ENCODE measurements around the gene DNM3.

DNM3 gene

GRCh38 chr1:172178886-172179285 is 337.6 kb downstream of the DNM3 start:
- peak; percentile 67 for DNase-seq
- no peak for TF ChIP-seq EZH2phosphoT487 (IDR thresholded peaks at IDR 0.05; ENCODE audit: low read length)
- TF ChIP-seq, protein P1, sequence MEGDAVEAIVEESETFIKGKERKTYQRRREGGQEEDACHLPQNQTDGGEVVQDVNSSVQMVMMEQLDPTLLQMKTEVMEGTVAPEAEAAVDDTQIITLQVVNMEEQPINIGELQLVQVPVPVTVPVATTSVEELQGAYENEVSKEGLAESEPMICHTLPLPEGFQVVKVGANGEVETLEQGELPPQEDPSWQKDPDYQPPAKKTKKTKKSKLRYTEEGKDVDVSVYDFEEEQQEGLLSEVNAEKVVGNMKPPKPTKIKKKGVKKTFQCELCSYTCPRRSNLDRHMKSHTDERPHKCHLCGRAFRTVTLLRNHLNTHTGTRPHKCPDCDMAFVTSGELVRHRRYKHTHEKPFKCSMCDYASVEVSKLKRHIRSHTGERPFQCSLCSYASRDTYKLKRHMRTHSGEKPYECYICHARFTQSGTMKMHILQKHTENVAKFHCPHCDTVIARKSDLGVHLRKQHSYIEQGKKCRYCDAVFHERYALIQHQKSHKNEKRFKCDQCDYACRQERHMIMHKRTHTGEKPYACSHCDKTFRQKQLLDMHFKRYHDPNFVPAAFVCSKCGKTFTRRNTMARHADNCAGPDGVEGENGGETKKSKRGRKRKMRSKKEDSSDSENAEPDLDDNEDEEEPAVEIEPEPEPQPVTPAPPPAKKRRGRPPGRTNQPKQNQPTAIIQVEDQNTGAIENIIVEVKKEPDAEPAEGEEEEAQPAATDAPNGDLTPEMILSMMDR (IDR thresholded peaks at IDR 0.05; ENCODE audit: low read length): no peak
- TF ChIP-seq EZH2 (optimal IDR thresholded peaks at IDR 0.05; ENCODE audit: low read depth, low read length): no peak
- Histone ChIP-seq H4K20me1 (ENCODE audit: insufficient read depth, low read length) (no peaks in the 10 kb centered on the region), H3K9me3 (replicated peaks; ENCODE audit: insufficient read depth, low read length) (no peaks in the 10 kb centered on the region), H3F3A (ENCODE audit: insufficient read depth, low read length) (peaks cover 19% of the 10 kb centered on the region), H3K27ac (ENCODE audit: low read length) (no peak overlapping the region), H3K79me2 (ENCODE audit: low read length) (no peaks in the 10 kb centered on the region), H3K4me3 (ENCODE audit: low read length) (no peak overlapping the region), H2AFZ (ENCODE audit: low read length) (no peak overlapping the region), H3K4me1 (ENCODE audit: low read length) (peaks cover 51% of the 10 kb centered on the region), H3K27me3 (replicated peaks; ENCODE audit: insufficient read depth, low read length) (no peaks in the 10 kb centered on the region), H3K4me2 (ENCODE audit: low read depth, low read length) (peak overlapping the region; percentile 10; the same call in 1 of the 2 replicates), H3K36me3 (replicated peaks; ENCODE audit: insufficient read depth, low read length) (no peaks in the 10 kb centered on the region), H3K9me2 (replicated peaks; ENCODE audit: insufficient read depth, low read length) (no peaks in the 10 kb centered on the region), H3K9ac (ENCODE audit: low read length) (no peak overlapping the region)

DNA sequence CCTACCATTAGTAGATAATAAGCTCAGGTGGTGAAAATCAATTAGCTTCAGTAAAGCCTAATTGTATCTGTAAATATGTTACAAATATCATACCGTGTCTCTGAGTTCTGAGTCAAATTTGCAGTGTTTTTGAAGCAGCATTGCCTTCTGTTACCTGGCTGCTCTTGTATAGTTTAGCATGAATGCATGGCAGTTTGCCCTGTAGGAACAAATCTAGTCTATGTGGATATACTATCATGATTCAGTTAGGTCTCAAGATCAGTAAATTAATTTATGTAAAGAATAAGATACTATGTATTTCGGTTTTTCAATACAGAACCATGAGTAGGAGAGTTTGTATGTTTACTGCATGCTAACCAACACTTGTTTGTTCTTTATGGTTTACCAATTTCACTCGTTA is 338.6 kb downstream of the DNM3 start:
- H3K27me3 ChIP-seq (replicated peaks; ENCODE audit: insufficient read depth, low read length): no peaks in the 10 kb centered on the region
- H3K9me2 ChIP-seq (replicated peaks; ENCODE audit: insufficient read depth, low read length): no peaks in the 10 kb centered on the region
- no peaks in the 10 kb centered on the region for H3K36me3 ChIP-seq (replicated peaks; ENCODE audit: insufficient read depth, low read length)
- 0 out of 2 replicates have a peak overlapping the region, but pooled peaks have one; percentile 49 for H2AFZ ChIP-seq (ENCODE audit: low read length)
- no peak for DNase-seq
- H3F3A ChIP-seq (ENCODE audit: insufficient read depth, low read length): peaks cover 28% of the 10 kb centered on the region
- no peak overlapping the region for H3K4me3 ChIP-seq (ENCODE audit: low read length)
- no peaks in the 10 kb centered on the region for H3K9me3 ChIP-seq (replicated peaks; ENCODE audit: insufficient read depth, low read length)
- TF ChIP-seq, protein P1 (IDR thresholded peaks at IDR 0.05; ENCODE audit: low read length): no peak
- no peak for TF ChIP-seq EZH2 (optimal IDR thresholded peaks at IDR 0.05; ENCODE audit: low read depth, low read length)
- TF ChIP-seq EZH2phosphoT487 (IDR thresholded peaks at IDR 0.05; ENCODE audit: low read length): no peak
- no peaks in the 10 kb centered on the region for H3K79me2 ChIP-seq (ENCODE audit: low read length)
- H3K4me1 ChIP-seq (ENCODE audit: low read length): peaks cover 59% of the 10 kb centered on the region
- no peak overlapping the region for H3K9ac ChIP-seq (ENCODE audit: low read length)
- H3K4me2 ChIP-seq (ENCODE audit: low read depth, low read length): peak overlapping the region; percentile 90; the same call in 1 of the 2 replicates
- peak overlapping the region; percentile 78; the same call in 1 of the 2 replicates for H3K27ac ChIP-seq (ENCODE audit: low read length)
- no peaks in the 10 kb centered on the region for H4K20me1 ChIP-seq (ENCODE audit: insufficient read depth, low read length)

DNA sequence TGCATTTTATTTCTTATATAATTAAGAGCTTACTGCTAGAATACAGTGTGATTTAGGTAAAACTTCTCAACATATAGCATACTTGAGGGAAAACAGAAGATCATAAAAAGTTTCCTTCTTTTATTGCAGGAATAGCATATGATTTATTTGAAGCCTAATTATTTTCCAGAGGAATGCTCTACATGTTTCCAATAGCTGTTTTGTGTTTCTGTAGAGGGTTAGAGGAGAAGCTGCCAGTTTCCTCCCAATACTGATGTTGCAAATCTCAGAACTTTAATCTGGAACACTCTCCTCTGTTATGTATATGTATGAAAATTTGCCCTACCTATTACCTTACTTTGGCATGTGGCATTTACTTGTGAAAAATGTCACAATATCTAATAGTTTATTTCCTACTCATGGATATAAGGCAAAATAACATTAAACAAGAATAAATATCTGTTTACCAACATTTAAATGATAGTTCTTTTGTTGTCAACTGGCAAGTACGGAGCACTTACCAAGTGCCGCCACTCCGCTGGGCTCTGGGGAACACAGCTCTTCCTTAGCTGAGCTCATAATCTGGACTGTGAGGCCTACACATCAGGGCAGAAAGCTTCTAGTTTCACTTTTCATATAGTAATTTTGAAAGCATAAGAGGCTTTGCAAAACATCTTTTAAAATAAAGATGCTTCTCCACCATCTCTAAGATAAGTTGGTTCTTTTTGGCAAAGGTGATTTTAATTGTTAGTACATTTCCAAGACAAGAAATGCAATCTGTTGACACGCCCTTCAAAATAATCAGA is 339.4 kb downstream of the DNM3 start:
- peak overlapping the region; percentile 49 for H2AFZ ChIP-seq (ENCODE audit: low read length)
- peaks cover 67% of the 10 kb centered on the region for H3K4me1 ChIP-seq (ENCODE audit: low read length)
- H3K27me3 ChIP-seq (replicated peaks; ENCODE audit: insufficient read depth, low read length): no peaks in the 10 kb centered on the region
- H3K9me2 ChIP-seq (replicated peaks; ENCODE audit: insufficient read depth, low read length): no peaks in the 10 kb centered on the region
- H3K36me3 ChIP-seq (replicated peaks; ENCODE audit: insufficient read depth, low read length): no peaks in the 10 kb centered on the region
- no peaks in the 10 kb centered on the region for H3K79me2 ChIP-seq (ENCODE audit: low read length)
- H3K4me2 ChIP-seq (ENCODE audit: low read depth, low read length): peak overlapping the region; percentile 90
- H3K9ac ChIP-seq (ENCODE audit: low read length): peak overlapping the region; percentile 28
- H3F3A ChIP-seq (ENCODE audit: insufficient read depth, low read length): peaks cover 36% of the 10 kb centered on the region
- no peaks in the 10 kb centered on the region for H4K20me1 ChIP-seq (ENCODE audit: insufficient read depth, low read length)
- H3K27ac ChIP-seq (ENCODE audit: low read length): peak overlapping the region; percentile 78
- TF ChIP-seq EZH2phosphoT487 (IDR thresholded peaks at IDR 0.05; ENCODE audit: low read length) (no peak), EZH2 (optimal IDR thresholded peaks at IDR 0.05; ENCODE audit: low read depth, low read length) (no peak)
- TF ChIP-seq, protein P1 (IDR thresholded peaks at IDR 0.05; ENCODE audit: low read length): no peak
- no peaks in the 10 kb centered on the region for H3K9me3 ChIP-seq (replicated peaks; ENCODE audit: insufficient read depth, low read length)
- H3K4me3 ChIP-seq (ENCODE audit: low read length): peak overlapping the region; percentile 56
- DNase-seq: peak; percentile 85
